Placental pericyte (primary cell): ENCODE measurements around the gene FAM177A1. TPM values are rescaled to one million over a fixed set of nuclear protein-coding genes. Genes with fewer than 3 reads are reported as not detected.

Source experiments
- total RNA-seq: library from RNA; depleted of rRNA; stranded (reverse); fragments of >200 nt; gene quantifications from 2 replicates; pipeline ENCODE4 v1.2.3, GENCODE V29; 2012

FAM177A1 gene
- total RNA-seq = 34.6 and 38.7 TPM in 2 replicates

GRCh38 chr14:35046048-35046750 is at the start of gene FAM177A1:
Gene FAM177A1 (plus strand): TSS chr14:35046272. CDS start chr14:35046464, 192 bp downstream.

GRCh38 chr14:35121887-35122695 is 76.0 kb downstream of the FAM177A1 start, which contains the start of the genes PPP2R3C and PRORP:
Gene PPP2R3C (minus strand): TSS chr14:35121990. CDS start chr14:35121959, 31 bp downstream.
Gene PRORP (plus strand): TSS chr14:35122552. CDS start chr14:35123246, 694 bp downstream.

Other genes starting within 250 kb of the FAM177A1 start
- 14.7 and 44.5 TPM in 2 replicates for gene BAZ1A, start 170.9 kb upstream of the FAM177A1 start, total RNA-seq
- 83.2 and 89.7 TPM in 2 replicates for gene SRP54, start 63.3 kb upstream of the FAM177A1 start, total RNA-seq
- 36.9 and 37.9 TPM in 2 replicates for gene PPP2R3C, start 75.7 kb downstream of the FAM177A1 start, total RNA-seq
- gene PRORP, start 76.3 kb downstream of the FAM177A1 start, total RNA-seq = 25.2 and 44.5 TPM in 2 replicates
- gene PSMA6, start 246.1 kb downstream of the FAM177A1 start, total RNA-seq = 188 and 253 TPM in 2 replicates